Hepatic stellate cell (primary cell): Measurements from ENCODE around the gene PRKCE.

Experiments used
- DNase-seq: peaks from one replicate; pipeline ENCODE4 v3.0.0; 2011; ENCODE audit warnings: low spot score

The PRKCE gene

GRCh38 chr2:45891719-45892424 is 240.4 kb downstream of the PRKCE start:
- no peak for DNase-seq

DNA sequence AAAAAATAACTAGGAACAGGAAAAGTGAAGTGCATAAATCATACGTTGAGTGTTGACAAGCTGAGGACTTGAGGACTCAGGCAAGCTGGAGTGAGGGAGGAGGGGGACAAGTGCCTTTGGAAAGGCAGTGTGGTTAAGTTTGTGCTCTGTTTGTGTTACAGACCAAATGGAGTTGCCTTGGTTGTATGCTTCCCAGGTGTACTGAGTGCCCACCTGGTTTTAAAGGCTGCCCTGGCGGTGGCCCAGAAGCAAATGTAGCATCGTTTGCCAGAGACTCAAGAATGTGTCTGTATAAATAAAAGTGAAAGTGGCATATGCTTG is 240.9 kb downstream of the PRKCE start:
- DNase-seq: no peak

GRCh38 chr2:45892757-45893156 is 241.3 kb downstream of the PRKCE start:
- no peak for DNase-seq

- no peak for DNase-seq
Observed at GRCh38 chr2:45894211-45894610, 242.7 kb downstream of the PRKCE start.

DNA sequence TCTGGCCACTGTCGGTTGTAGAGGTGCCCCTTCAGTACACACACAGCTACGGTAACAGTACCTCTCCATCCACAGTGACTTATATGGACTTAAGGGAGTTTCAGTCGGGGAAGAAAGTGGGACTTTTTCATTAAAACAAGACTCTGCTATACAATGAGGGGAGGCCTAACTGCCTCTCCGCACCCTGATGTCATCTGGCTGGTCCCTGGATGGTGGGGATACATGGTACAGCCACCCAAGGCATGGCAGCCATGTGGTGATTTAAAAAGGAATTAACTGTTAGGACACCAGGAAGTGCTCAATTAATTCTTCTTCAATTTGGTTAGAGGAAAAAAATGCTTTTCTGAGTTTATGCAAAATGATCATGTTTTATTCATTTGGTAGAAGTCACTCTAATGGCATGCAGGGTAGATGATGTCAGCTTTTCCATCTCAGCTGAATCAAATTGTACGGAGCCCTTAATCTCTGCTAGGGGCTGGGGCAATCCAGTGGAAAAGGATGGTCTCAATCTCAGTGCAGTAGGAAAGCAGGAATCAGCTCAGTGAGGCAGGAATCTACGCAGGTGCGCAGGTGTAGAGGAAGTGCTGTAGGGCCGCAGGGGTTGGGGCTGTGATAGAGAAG is 243.9 kb downstream of the PRKCE start:
- DNase-seq: peak; percentile 68

- no peak for DNase-seq
Observed at GRCh38 chr2:45896311-45896710, 244.8 kb downstream of the PRKCE start.

DNA sequence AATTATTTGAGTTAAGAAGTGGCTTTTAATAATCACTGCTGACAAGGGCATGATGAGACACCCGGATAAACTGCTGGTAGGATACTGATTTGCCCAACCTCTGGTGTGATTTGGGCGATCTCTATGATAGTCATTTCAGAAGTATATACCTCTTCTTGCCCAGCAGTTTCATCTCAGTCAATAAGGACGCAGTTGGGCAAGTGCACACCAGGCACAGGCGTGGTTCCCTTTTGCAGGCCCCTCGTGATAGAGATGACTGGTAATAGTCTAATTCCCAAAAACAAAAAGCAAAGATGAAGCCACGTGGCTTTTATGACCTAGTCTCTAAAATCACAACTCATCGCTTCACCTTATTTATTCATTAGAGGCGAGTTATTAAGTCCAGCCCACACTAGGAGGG is 246.4 kb downstream of the PRKCE start:
- no peak for DNase-seq

DNA sequence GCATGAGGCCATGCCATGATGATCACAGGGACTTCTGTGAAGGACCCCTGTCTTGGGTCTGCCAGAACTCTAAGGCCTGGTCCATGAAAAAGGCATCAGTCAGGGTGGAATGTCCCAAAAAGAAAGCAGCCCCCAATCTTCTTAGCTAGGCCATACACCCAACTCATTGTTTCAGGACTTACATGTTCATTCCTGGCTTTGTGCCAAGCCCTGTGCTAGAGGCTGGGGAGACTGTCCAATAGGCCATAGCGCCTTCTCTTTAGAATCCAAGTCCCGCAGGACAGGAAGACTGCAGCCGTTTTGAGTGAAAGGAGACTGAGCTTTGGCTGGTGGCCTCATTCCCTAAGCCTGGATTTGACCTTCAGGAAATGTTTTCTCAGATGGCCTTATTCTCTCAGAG is 247.3 kb downstream of the PRKCE start:
- no peak for DNase-seq

DNA sequence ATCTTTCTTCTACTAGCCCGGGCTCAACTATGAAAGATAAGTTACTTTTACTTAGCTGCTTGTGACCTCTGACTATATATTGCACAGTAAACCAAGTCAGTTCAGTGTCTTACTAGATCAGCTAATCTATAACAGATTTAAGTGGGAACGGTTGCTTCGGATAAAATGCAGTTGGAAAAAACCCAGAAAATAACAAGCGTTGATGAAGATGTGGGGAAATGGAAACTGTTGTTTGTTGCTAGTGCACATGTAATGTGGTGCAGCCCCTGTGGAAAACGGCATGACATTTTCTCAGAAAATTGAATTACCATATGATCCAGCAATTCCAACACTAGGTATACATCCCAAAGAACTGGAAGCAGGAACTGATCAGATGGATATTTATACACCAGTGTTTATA is 248.5 kb downstream of the PRKCE start:
- no peak for DNase-seq

GRCh38 chr2:45901468-45902032 is 250.1 kb downstream of the PRKCE start:
- no peak for DNase-seq

DNA sequence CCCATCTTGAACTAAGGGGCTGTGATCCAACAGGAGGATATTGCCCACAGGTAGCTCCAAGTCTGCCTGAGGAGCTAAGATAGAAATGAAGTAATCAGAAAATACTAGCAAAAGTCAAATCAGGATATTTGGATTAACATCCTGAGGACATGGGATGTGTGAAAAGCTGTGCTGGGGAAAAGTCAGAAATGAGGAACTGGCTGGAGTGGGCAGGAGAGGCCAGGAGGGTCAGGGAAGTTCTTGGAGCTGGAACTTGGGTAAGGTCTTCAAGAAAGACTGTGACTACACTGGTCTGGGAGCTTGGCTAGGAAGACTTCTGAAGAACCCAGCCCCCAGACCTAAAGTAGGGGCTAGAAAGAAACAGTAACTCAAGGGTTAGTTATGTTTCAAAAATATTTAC is 250.9 kb downstream of the PRKCE start:
- DNase-seq: no peak

GRCh38 chr2:45902781-45903375 is 251.4 kb downstream of the PRKCE start:
- DNase-seq: no peak

- no peak for DNase-seq
Observed at GRCh38 chr2:45904267-45904945, 252.9 kb downstream of the PRKCE start.

- no peak for DNase-seq
Observed at GRCh38 chr2:45904946-45905631, 253.6 kb downstream of the PRKCE start.

- no peak for DNase-seq
Observed at GRCh38 chr2:45905632-45905958, 254.1 kb downstream of the PRKCE start.

- no peak for DNase-seq
Observed at GRCh38 chr2:45907592-45907991, 256.1 kb downstream of the PRKCE start.

DNA sequence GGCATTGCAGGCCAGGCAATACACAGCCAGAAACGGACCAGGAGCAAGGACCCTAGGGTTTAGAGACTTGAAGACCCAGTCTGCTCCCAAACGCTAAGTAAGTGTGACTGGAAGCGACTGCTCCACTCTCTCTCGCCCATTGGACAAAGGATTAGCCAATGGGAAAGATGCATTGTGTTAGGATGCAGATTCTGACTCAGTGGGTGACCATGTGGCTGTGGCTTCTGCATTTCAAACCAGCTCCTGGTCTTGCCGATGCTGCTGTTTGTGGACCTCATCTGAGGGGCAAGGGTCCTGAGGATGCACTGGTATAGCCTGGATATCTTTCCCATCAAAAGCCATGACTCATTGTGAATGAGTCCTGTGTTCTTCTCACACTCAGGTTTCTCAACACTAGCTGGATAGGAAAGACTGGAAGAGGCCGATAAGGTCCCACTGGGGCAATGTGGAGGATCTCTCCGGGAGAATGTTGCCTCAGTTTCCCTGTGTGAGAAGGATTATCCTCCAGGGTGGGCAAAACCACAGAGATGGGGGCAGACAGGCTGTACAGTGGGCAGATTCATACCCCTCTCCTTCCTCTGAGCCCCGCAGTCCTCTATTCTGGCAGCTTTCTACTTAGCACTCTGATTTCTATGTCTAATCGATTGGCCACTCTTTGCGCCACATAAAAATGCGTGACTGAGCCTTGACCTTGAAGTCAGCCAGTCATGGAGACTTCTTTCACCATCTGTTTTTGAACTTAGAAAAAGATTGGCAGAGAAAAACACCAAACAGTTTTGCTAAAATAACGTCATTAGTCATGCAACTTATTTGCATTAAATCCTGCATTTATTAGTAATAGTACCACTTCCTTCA is 257.1 kb downstream of the PRKCE start:
- DNase-seq: no peak

GRCh38 chr2:45909171-45909565 is 257.7 kb downstream of the PRKCE start:
- no peak for DNase-seq

DNA sequence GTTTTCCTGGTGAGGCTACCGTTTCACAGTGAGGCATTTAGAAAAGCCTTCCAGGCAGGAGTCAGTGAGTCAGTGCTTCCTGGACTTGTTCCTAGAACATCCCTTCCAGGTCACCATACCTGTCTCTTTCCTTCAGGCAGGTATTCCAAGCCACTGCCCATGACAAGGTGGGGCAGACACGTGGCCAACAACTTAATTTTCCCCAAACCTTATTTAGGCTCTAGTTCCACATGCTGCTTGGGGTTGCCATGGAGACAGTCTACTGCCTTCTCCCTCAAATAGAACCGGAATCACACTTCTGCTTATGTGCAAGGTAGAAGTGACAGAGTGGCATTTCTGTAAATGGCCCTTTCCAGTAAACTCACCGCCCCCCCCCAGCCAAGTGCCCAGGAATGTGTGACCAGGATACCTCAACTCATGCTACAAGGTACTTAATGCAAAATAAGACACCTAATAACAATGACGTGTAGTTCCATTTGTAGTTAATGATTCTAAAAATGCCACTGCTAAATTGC is 258.3 kb downstream of the PRKCE start:
- no peak for DNase-seq

- DNase-seq: no peak
Observed at GRCh38 chr2:45910473-45911060, 259.1 kb downstream of the PRKCE start.

DNA sequence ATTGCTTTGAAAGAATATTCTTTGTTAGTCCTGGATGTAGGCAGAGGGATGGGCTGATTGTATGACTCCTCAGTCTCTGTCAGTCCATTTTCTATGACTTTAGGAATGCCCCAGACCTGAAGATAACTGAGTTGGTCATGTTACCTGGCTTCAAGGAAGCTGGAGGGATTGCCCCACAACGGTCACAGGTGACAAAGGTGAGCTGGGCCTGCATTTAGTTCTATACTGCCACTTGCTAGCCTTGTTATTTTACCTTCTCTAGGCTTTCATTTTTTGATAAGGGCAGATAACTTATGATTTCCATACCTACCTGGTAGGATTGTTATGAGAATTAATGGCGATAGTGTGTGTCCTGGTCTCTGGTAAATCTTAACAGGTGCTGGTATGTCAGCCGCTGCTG is 260.1 kb downstream of the PRKCE start:
- DNase-seq: no peak
